Endothelial cell of umbilical vein (primary cell): Measurements from ENCODE around the gene MOCS2. TPM values are rescaled to one million over a fixed set of nuclear protein-coding genes. Genes with fewer than 3 reads are reported as not detected.

Experiments used
- BruUV-seq: library from RNA; stranded (reverse); fragments of 400-500 nt; replicated peaks from 2 replicates; lab custom pipeline; 2021; lab: Mats Ljungman, UMichigan
- CTCF ChIA-PET: fragments of 300-600, 350-600 bp; sonication (Branson Sonifier 250); formaldehyde crosslinking; loops from one replicate; lab custom pipeline; 2021; ENCODE audit warnings: antibody characterized with exemption, inconsistent platforms; lab: Charles Lee
- POLR2A ChIA-PET: fragments of 300-600, 350-600 bp; sonication (Branson Sonifier 250); formaldehyde crosslinking; loops from one replicate; lab custom pipeline; 2021; ENCODE audit warnings: antibody characterized with exemption, inconsistent platforms; lab: Charles Lee
- DNase-seq: peaks from one replicate; pipeline ENCODE4 v3.0.0-alpha.2; 2011; ENCODE audit warnings: low read depth, low spot score
- FAIRE-seq: peaks from 2 replicates; lab custom pipeline; 2011; peaks lifted over from hg19 to GRCh38; lab: Jason Lieb, UNC
- H2AFZ ChIP-seq: 2 replicates; pipeline ENCODE4 v1.6.0; 2012; ENCODE audit warnings: low read depth, low read length, control low read depth, inconsistent platforms
- H3K27ac ChIP-seq: 2 replicates; pipeline ENCODE4 v1.5.1; 2011; ENCODE audit warnings: low read depth, mild to moderate bottlenecking, control low read depth, low read length, moderate library complexity; ENCODE audit not compliant: insufficient read depth
- H3K27me3 ChIP-seq, 2 experiments: 2 replicates each; pipeline versions ENCODE4 v1.6.0 to v1.6.1; 2011; ENCODE audit warnings: low read length in 2 of 2, mixed read lengths in 1 of 2; ENCODE audit not compliant: control insufficient read depth in 2 of 2, insufficient read depth in 2 of 2
- H3K36me3 ChIP-seq, 2 experiments: 2 replicates in 1 of 2; 3 replicates in 1 of 2; pipeline ENCODE4 v1.5.1; 2011; ENCODE audit warnings: low read length in 2 of 2, mild to moderate bottlenecking in 1 of 2, moderate library complexity in 1 of 2; ENCODE audit not compliant: control insufficient read depth in 2 of 2, insufficient read depth in 2 of 2; ENCODE audit errors: extremely low read depth in 1 of 2
- H3K4me1 ChIP-seq: 3 replicates; pipeline ENCODE4 v1.5.1; 2011; ENCODE audit warnings: mild to moderate bottlenecking, low read length; ENCODE audit not compliant: control insufficient read depth, insufficient read depth; ENCODE audit errors: extremely low read depth
- H3K4me2 ChIP-seq: 2 replicates; pipeline ENCODE4 v1.6.1; 2011; ENCODE audit warnings: low read length, control low read depth, mixed read lengths; ENCODE audit not compliant: insufficient read depth
- H3K4me3 ChIP-seq, 3 experiments: fragments of 200-600 bp in 1 of 3; sonication (generic), shearing (Covaris generic) in 1 of 3; replicated peaks in 1 of 3; 2 replicates each; pipeline ENCODE4 v1.5.1; 2011 to 2016; ENCODE audit warnings: control low read depth in 3 of 3, low read length in 3 of 3, mild to moderate bottlenecking in 2 of 3, inconsistent platforms in 1 of 3, low read depth in 1 of 3, moderate library complexity in 1 of 3; ENCODE audit not compliant: insufficient read depth in 1 of 3
- H3K79me2 ChIP-seq: 2 replicates; pipeline ENCODE4 v1.6.0; 2012; ENCODE audit warnings: low read length, inconsistent platforms; ENCODE audit not compliant: control insufficient read depth, insufficient read depth
- H3K9ac ChIP-seq: replicated peaks from 2 replicates; pipeline ENCODE3; 2011; ENCODE audit warnings: low read length, control low read depth; ENCODE audit not compliant: insufficient read depth; ENCODE audit errors: extremely low read depth
- H3K9me1 ChIP-seq: replicated peaks from 3 replicates; pipeline ENCODE4 v1.6.0; 2011; ENCODE audit warnings: mild to moderate bottlenecking, low read length; ENCODE audit not compliant: control insufficient read depth, insufficient read depth; ENCODE audit errors: extremely low read depth
- H3K9me3 ChIP-seq: replicated peaks from 2 replicates; pipeline ENCODE4 v1.5.1; 2012; ENCODE audit warnings: low read length, inconsistent platforms; ENCODE audit not compliant: control insufficient read depth, insufficient read depth
- H4K20me1 ChIP-seq: replicated peaks from 2 replicates; pipeline ENCODE3; 2011; ENCODE audit warnings: mild to moderate bottlenecking, low read length; ENCODE audit not compliant: control insufficient read depth, insufficient read depth; ENCODE audit errors: extremely low read depth
- CTCF ChIP-seq, 2 donors: IDR thresholded peaks; 1 replicate in 1 of 2; 2 replicates in 1 of 2; pipeline ENCODE4 v1.5.1; 2011; ENCODE audit warnings: low read length in 2 of 2, mild to moderate bottlenecking in 2 of 2, moderate library complexity in 2 of 2, control low read depth in 1 of 2, inconsistent platforms in 1 of 2, low read depth in 1 of 2; ENCODE audit not compliant: insufficient read depth in 1 of 2; ENCODE audit errors: extremely low read depth in 1 of 2
- EZH2 ChIP-seq: IDR thresholded peaks from 2 replicates; pipeline ENCODE4 v1.6.1; 2012; ENCODE audit warnings: borderline replicate concordance, low read depth, mild to moderate bottlenecking, moderate library complexity, low read length, inconsistent platforms; ENCODE audit not compliant: severe bottlenecking
- FOS ChIP-seq: IDR thresholded peaks from 2 replicates; pipeline ENCODE4 v1.6.1; 2011; ENCODE audit warnings: mild to moderate bottlenecking, low read length, moderate library complexity, borderline replicate concordance; ENCODE audit not compliant: insufficient read depth
- GATA2 ChIP-seq: IDR thresholded peaks from 2 replicates; pipeline ENCODE4 v1.7.0; 2011; ENCODE audit warnings: low read depth, mild to moderate bottlenecking, moderate library complexity, mixed read lengths, low read length; ENCODE audit not compliant: insufficient read length, insufficient read depth
- JUN ChIP-seq: IDR thresholded peaks from 2 replicates; pipeline ENCODE4 v1.6.1; 2011; ENCODE audit warnings: borderline replicate concordance, low read depth; ENCODE audit not compliant: insufficient read length, insufficient read depth
- MYC ChIP-seq: IDR thresholded peaks from one replicate; pipeline ENCODE4 v1.6.1; 2011; ENCODE audit warnings: mild to moderate bottlenecking, low read depth, low read length
- POLR2A ChIP-seq: IDR thresholded peaks from 2 replicates; pipeline ENCODE4 v1.6.1; 2012; ENCODE audit warnings: low read depth, mild to moderate bottlenecking, control low read depth, low read length
- POLR2AphosphoS5 ChIP-seq: IDR thresholded peaks from 2 replicates; pipeline ENCODE4 v1.6.1; 2012; ENCODE audit warnings: low read depth, mild to moderate bottlenecking, control low read depth, low read length, moderate library complexity; ENCODE audit not compliant: insufficient read depth
- dilution Hi-C: fragments of 300-500 bp; cut with MboI; formaldehyde crosslinking; loops from one replicate; pipeline ENCODE4 v1.15.0; 2019; ENCODE audit warnings: low sequenced_read_pairs; ENCODE audit not compliant: extremely low pct_ligation_motif_present
- intact Hi-C: fragments of 100-400 bp; cut with micrococcal nuclease; formaldehyde crosslinking; loops from one replicate; pipeline ENCODE4 v1.10.0; 2022
- polyA plus RNA-seq, 4 experiments: library from polyadenylated mRNA; depleted of rRNA in 3 of 4; stranded (reverse) in 3 of 4; unstranded in 1 of 4; fragments of >200 nt; gene quantifications; 2 replicates each; pipeline versions ENCODE4 v1.2.1 to v1.2.3, GENCODE V29; 2011 to 2012; ENCODE audit warnings: missing spikeins in 1 of 4
- total RNA-seq: library from RNA; stranded (reverse); gene quantifications from 2 replicates; pipeline ENCODE4 v1.2.3, GENCODE V29; 2021
- TF ChIP-seq, protein P1 (sequence below): IDR thresholded peaks from 2 replicates; pipeline ENCODE4 v1.6.1; 2011; ENCODE audit not compliant: insufficient read depth, insufficient read length

Gene MOCS2
- total and polyA plus RNA-seq, 2 donors (not counting 3 experiments of a cell fraction or from before 2014, with no cell fraction given), result 14.3 to 31.5 TPM

DNA sequence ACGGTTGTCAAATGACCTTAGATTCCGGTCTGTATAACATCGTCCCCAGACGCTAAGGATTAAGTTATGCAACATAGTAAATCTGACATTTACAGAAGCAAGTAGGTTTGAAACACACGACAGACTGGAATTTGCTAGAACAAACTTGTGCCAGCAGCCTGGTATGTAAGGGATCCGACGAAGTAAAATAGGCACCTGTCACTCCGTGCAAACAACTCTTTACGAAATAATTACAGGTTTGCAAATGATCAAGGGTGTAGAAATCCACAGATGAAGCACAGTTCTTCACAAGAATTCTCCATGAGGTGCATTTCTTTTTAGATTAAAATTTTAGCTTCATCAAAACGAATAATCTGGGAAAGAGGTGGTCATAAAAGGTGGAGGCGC is 508 bp downstream of the MOCS2 start:
- no peaks in the 10 kb centered on the region for H4K20me1 ChIP-seq
- DNase-seq (peak; percentile 49), FAIRE-seq (no peak)
- POLR2A ChIA-PET, result interaction anchor here (1.0 kb wide), 2 partner anchors 120 to 161 kb away, joined by 3 read pairs; partner anchors contain the start of gene ITGA2
- no peaks in the 10 kb centered on the region for H3K9me3 ChIP-seq
- H3K4me2 ChIP-seq, result peak overlapping the region; percentile 96
- peak overlapping the region; percentile 67 for H2AFZ ChIP-seq
- TF ChIP-seq MYC, result no peak
- TF ChIP-seq, protein P1, sequence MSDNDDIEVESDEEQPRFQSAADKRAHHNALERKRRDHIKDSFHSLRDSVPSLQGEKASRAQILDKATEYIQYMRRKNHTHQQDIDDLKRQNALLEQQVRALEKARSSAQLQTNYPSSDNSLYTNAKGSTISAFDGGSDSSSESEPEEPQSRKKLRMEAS, result no peak
- TF ChIP-seq POLR2A, result no peak
- no peak for TF ChIP-seq JUN
- TF ChIP-seq FOS, result no peak
- no peak for TF ChIP-seq CTCF (IDR thresholded peaks at IDR 0.05; ENCODE audit: extremely low read depth in 1 of 2, insufficient read depth in 1 of 2, low read depth in 1 of 2, low read length in 2 of 2)
- no peak for TF ChIP-seq EZH2
- TF ChIP-seq POLR2AphosphoS5, result no peak
- no peak for TF ChIP-seq GATA2
- TSS peak; percentile 50 for BruUV-seq
- peak overlapping the region; percentile 39 for H3K9ac ChIP-seq
- H3K9me1 ChIP-seq, result no peaks in the 10 kb centered on the region
- CTCF ChIA-PET, result interaction anchor here (0.7 to 1.3 kb wide), 8 partner anchors 12 to 1408 kb away, joined by 3 to 18 read pairs (median 4); no protein-coding TSS in a partner anchor
- dilution Hi-C loops, result no loop called here
- intact Hi-C loops, result loop anchor here (1.0 kb wide), 1 partner anchor 309 kb away; no protein-coding TSS in a partner anchor
- H3K79me2 ChIP-seq, result peaks cover 1% of the 10 kb centered on the region
- no peak overlapping the region for H3K27ac ChIP-seq
- H3K4me1 ChIP-seq, result peaks cover 16% of the 10 kb centered on the region
- H3K27me3 ChIP-seq, result no peaks in the 10 kb centered on the region
- peak overlapping the region; percentile 67 to 88 (median 71) for H3K4me3 ChIP-seq
- H3K36me3 ChIP-seq, result no peaks in the 10 kb centered on the region
